Small intestine (tissue), 7 donors: ENCODE data around the gene CTNNA1. TPM values are rescaled to one million over a fixed set of nuclear protein-coding genes. Genes with fewer than 3 reads are reported as not detected.
"Not testable (repeated sequence)": the region's sequence is repeated elsewhere in the genome, so short reads cannot be mapped to it uniquely, and the experiment has no call there.

Source experiments
- DNase-seq, 2 donors: peaks; one replicate each; pipeline versions ENCODE4 v3.0.0 to v3.0.0-alpha.2; 2013
- FAIRE-seq: peaks from 2 replicates; lab custom pipeline; 2012; peaks lifted over from hg19 to GRCh38; lab: Jason Lieb, UNC
- H3K27ac ChIP-seq, 3 donors: one replicate each; pipeline ENCODE4 v1.5.1; 2013; ENCODE audit warnings: low read length in 2 of 3, mild to moderate bottlenecking in 2 of 3, control low read depth in 1 of 3, inconsistent platforms in 1 of 3, low read depth in 1 of 3, moderate library complexity in 1 of 3
- H3K27me3 ChIP-seq, 3 donors: one replicate each; pipeline ENCODE4 v1.6.1; 2013; ENCODE audit warnings: low read length in 3 of 3, inconsistent platforms in 1 of 3; ENCODE audit not compliant: control insufficient read depth in 3 of 3, insufficient read depth in 3 of 3
- H3K36me3 ChIP-seq, 3 donors: one replicate each; pipeline ENCODE4 v1.6.1; 2013; ENCODE audit warnings: low read length in 3 of 3, inconsistent platforms in 1 of 3, low read depth in 1 of 3, mild to moderate bottlenecking in 1 of 3, moderate library complexity in 1 of 3; ENCODE audit not compliant: control insufficient read depth in 3 of 3, insufficient read depth in 2 of 3
- H3K4me1 ChIP-seq, 3 donors: one replicate each; pipeline ENCODE4 v1.6.1; 2013; ENCODE audit warnings: low read length in 2 of 3, inconsistent platforms in 1 of 3, low read depth in 1 of 3, mild to moderate bottlenecking in 1 of 3, moderate library complexity in 1 of 3; ENCODE audit not compliant: control insufficient read depth in 3 of 3, insufficient read depth in 2 of 3
- H3K4me3 ChIP-seq, 3 donors: one replicate each; pipeline ENCODE4 v1.5.1; 2013; ENCODE audit warnings: low read length in 3 of 3, control low read depth in 1 of 3, inconsistent platforms in 1 of 3, low read depth in 1 of 3, mild to moderate bottlenecking in 1 of 3, moderate library complexity in 1 of 3
- H3K9me3 ChIP-seq, 2 donors: one replicate each; pipeline ENCODE4 v1.6.1; 2013; ENCODE audit warnings: low read depth in 1 of 2, low read length in 1 of 2; ENCODE audit not compliant: control insufficient read depth in 2 of 2, insufficient read depth in 1 of 2
- WGBS, 3 donors: extraction: QIAGEN DNeasy Blood & Tissue Kit; methylation state at CpG; one replicate each; pipeline ENCODE4 v1.1.7; 2013; 5-methylcytosine and 5-hydroxymethylcytosine counted together
- polyA plus RNA-seq, 4 donors: library from polyadenylated mRNA; stranded (reverse) in 3 of 4; unstranded in 1 of 4; fragments of 200-250 nt in 3 of 4; fragments of 120-200 nt in 1 of 4; gene quantifications; one replicate each; pipeline versions ENCODE4 v1.2.1 to v1.2.3, GENCODE V29; 2013
- donor health status: healthy with polysubstance abuse.
- donor health status: control.
- donor health status: control.
- donor health status: Bipolar disorder and iron deficiency.
- donor health status: healthy.

CTNNA1 gene
- polyA plus RNA-seq, 4 donors: 145 to 286 (median 196) TPM

- Histone ChIP-seq H3K4me1 (peaks cover 0 to 29% (median 0%) of the 10 kb centered on the region in 3 donors), H3K27me3 (no peaks in the 10 kb centered on the region), H3K9me3 (no peaks in the 10 kb centered on the region), H3K4me3 (no peak overlapping the region), H3K36me3 (no peaks in the 10 kb centered on the region), H3K27ac (peak overlapping the region in 1 of 3 donors; percentile 64)
- 76 to 89% (median 84%) methylated on average over 9 of the region's 9 CpGs for WGBS, 3 donors
- DNase-seq (no peak), FAIRE-seq (no peak)
These were observed 44.0 kb upstream of the CTNNA1 start for GRCh38 chr5:138709202-138709601.

- H3K4me3 ChIP-seq: no peak overlapping the region
- no peaks in the 10 kb centered on the region for H3K27me3 ChIP-seq
- no peak for DNase-seq
- H3K36me3 ChIP-seq: no peaks in the 10 kb centered on the region
- H3K4me1 ChIP-seq: peaks cover 0 to 25% (median 0%) of the 10 kb centered on the region in 3 donors
- no peak overlapping the region for H3K27ac ChIP-seq
- H3K9me3 ChIP-seq: no peaks in the 10 kb centered on the region
- FAIRE-seq: no peak
- WGBS, 3 donors: 79 to 91% (median 81%) methylated on average over 6 of the region's 6 CpGs
These were observed 42.1 kb upstream of the CTNNA1 start for GRCh38 chr5:138711087-138711486.

- Histone ChIP-seq H3K27me3 (no peaks in the 10 kb centered on the region), H3K9me3 (no peaks in the 10 kb centered on the region), H3K36me3 (no peaks in the 10 kb centered on the region), H3K4me3 (no peak overlapping the region), H3K27ac (no peak overlapping the region), H3K4me1 (peaks cover 0 to 25% (median 0%) of the 10 kb centered on the region in 3 donors)
- DNase-seq (no peak), FAIRE-seq (no peak)
- 59 to 70% (median 69%) methylated on average over 3 of the region's 3 CpGs for whole genome bisulfite sequencing, 3 donors
These were observed 41.4 kb upstream of the CTNNA1 start for GRCh38 chr5:138711811-138712210.

DNA sequence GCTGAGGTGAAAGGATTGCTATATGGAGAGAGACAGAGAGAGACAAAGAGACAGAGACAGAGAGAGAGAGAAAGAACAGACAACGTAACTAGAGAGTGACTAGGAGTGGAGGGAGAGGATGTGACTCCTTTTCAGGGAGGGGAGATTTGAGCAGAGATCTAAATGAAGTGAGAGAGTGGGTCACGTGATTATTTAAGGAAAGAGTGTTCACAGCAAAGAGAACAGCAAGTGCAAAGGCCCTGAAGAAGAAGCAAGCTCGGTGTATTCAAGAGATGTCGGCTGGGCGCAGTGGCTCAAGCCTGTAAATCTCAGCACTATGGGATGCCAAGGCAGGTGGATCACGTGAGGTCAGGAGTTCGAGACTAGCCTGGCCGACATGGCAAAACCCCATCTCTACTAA lies 40.9 kb upstream of the CTNNA1 start:
- Histone ChIP-seq H3K9me3 (no peaks in the 10 kb centered on the region), H3K27ac (no peak overlapping the region), H3K4me3 (no peak overlapping the region), H3K36me3 (no peaks in the 10 kb centered on the region), H3K4me1 (peaks cover 0 to 25% (median 0%) of the 10 kb centered on the region in 3 donors), H3K27me3 (no peaks in the 10 kb centered on the region)
- WGBS, 3 donors: 87 to 96% (median 91%) methylated on average over 8 of the region's 8 CpGs
- DNase-seq (no peak), FAIRE-seq (no peak)

- WGBS, 3 donors: 85 to 95% (median 86%) methylated on average over 5 of the region's 5 CpGs
These were observed 40.4 kb upstream of the CTNNA1 start for GRCh38 chr5:138712791-138713190.

DNA sequence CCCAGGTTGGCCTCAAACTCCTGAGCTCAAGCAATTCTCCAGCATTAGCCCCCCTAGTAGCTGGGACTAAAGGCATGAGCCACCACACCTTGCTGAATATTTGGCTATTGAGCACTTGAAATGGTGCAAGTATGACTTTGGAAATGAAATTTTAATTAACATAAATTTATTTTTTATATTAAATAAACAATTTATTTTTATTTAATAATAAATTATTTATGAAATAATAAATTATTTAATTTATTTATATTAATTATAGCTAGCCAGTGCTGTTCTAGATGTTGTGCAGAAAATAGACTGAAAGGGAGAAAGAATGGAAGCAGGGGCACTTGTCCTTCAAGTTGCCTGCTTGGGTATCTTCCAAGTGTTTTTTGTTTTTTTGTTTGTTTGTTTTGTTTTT lies 40.0 kb upstream of the CTNNA1 start:
- Histone ChIP-seq H3K36me3 (no peaks in the 10 kb centered on the region), H3K9me3 (no peaks in the 10 kb centered on the region), H3K27me3 (no peaks in the 10 kb centered on the region), H3K4me3 (no peak overlapping the region), H3K27ac (no peak overlapping the region), H3K4me1 (peaks cover 0 to 19% (median 0%) of the 10 kb centered on the region in 3 donors)
- DNase-seq (no peak), FAIRE-seq (no peak)

More at GRCh38 chr5:138712791-138713190, 40.4 kb upstream of the CTNNA1 start:
- Histone ChIP-seq H3K27ac (no peak overlapping the region), H3K4me3 (no peak overlapping the region), H3K27me3 (no peaks in the 10 kb centered on the region), H3K36me3 (no peaks in the 10 kb centered on the region), H3K4me1 (peaks cover 0 to 20% (median 0%) of the 10 kb centered on the region in 3 donors), H3K9me3 (no peaks in the 10 kb centered on the region)
- no peak for FAIRE-seq
- no peak for DNase-seq

DNA sequence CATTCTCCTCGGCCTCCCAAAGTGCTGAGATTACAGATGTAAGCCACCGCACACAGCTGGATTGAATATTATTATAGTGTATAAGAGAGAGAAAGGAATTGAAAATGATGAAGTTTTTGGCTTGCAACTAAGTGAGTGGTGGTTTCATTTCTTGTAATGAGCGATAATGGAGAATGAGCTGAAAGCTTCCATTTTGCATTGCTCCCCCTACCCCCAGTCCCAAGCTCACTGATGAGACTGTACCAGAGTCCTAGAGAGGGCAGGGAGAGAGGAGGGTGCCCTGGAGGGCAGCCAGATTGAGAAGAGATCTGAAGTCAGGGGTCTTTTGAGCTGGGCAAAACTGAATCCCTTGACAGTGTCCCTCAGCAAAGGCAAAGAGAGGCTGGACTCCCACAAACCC lies 38.5 kb upstream of the CTNNA1 start:
- FAIRE-seq (no peak), DNase-seq (no peak)
- Histone ChIP-seq H3K36me3 (no peaks in the 10 kb centered on the region), H3K4me1 (peaks cover 0 to 6% (median 0%) of the 10 kb centered on the region in 3 donors), H3K27ac (no peak overlapping the region), H3K9me3 (no peaks in the 10 kb centered on the region), H3K27me3 (no peaks in the 10 kb centered on the region), H3K4me3 (no peak overlapping the region)
- 70 to 91% (median 74%) methylated on average over 3 of the region's 3 CpGs for WGBS, 3 donors

GRCh38 chr5:138715931-138716432 lies 37.2 kb upstream of the CTNNA1 start:
- not testable (repeated sequence) for H3K4me1 ChIP-seq, H3K4me3 ChIP-seq, H3K9me3 ChIP-seq, H3K27me3 ChIP-seq, H3K36me3 ChIP-seq, FAIRE-seq, H3K27ac ChIP-seq, DNase-seq
- WGBS, 3 donors: 69 to 79% (median 71%) methylated on average over 8 of the region's 8 CpGs

- 27 to 47% (median 42%) methylated on average over 3 of the region's 3 CpGs for WGBS, 3 donors
- DNase-seq: no peak
- H3K4me3 ChIP-seq: no peak overlapping the region
These were observed 36.7 kb upstream of the CTNNA1 start for GRCh38 chr5:138716456-138716924.

More at GRCh38 chr5:138716456-138716924, 36.7 kb upstream of the CTNNA1 start:
- H3K27me3 ChIP-seq: no peaks in the 10 kb centered on the region
- no peaks in the 10 kb centered on the region for H3K9me3 ChIP-seq
- no peak overlapping the region for H3K27ac ChIP-seq
- no peak for FAIRE-seq
- H3K36me3 ChIP-seq: no peaks in the 10 kb centered on the region
- H3K4me1 ChIP-seq: peaks cover 0 to 3% (median 0%) of the 10 kb centered on the region in 3 donors
